ENCODE measurements around the gene CPNE5. TPM values are rescaled to one million over a fixed set of nuclear protein-coding genes. Genes with fewer than 3 reads are reported as not detected.

Gene CPNE5
- total RNA-seq = 0.31 and 0.65 TPM in 2 replicates

GRCh38 chr6:36838896-36839748 is at the start of gene CPNE5:
TSS of gene CPNE5 (minus strand) at chr6:36839444. CDS start at chr6:36839377, 67 bp downstream.
- Mint-ChIP-seq H3K4me1 (peaks cover 7% of the 10 kb centered on the region), H3K27ac (no peak within 1 kb of the TSS), H3K4me3 (peak within 1 kb of the TSS; percentile 77), H3K9me3 (no peaks in the 10 kb centered on the region), H3K27me3 (peaks cover 35% of the 10 kb centered on the region), H3K36me3 (ENCODE audit: low read depth) (no peaks in the 10 kb centered on the region)
- peak; percentile 65 for DNase-seq
- intact Hi-C loops (cut with micrococcal nuclease) = no loop called here

GRCh38 chr6:36888115-36888643 is 48.9 kb upstream of the CPNE5 start:
- intact Hi-C loops (cut with micrococcal nuclease) = loop anchor here (5.0 kb wide), 1 partner anchor 319 kb away; no protein-coding TSS in a partner anchor
- no peak overlapping the region for H3K27ac Mint-ChIP-seq
- H3K27me3 Mint-ChIP-seq = no peaks in the 10 kb centered on the region
- peaks cover 30% of the 10 kb centered on the region for H3K4me1 Mint-ChIP-seq
- H3K9me3 Mint-ChIP-seq = no peaks in the 10 kb centered on the region
- no peak for DNase-seq
- no peak overlapping the region for H3K4me3 Mint-ChIP-seq
- H3K36me3 Mint-ChIP-seq (ENCODE audit: low read depth) = peaks cover 20% of the 10 kb centered on the region

DNA sequence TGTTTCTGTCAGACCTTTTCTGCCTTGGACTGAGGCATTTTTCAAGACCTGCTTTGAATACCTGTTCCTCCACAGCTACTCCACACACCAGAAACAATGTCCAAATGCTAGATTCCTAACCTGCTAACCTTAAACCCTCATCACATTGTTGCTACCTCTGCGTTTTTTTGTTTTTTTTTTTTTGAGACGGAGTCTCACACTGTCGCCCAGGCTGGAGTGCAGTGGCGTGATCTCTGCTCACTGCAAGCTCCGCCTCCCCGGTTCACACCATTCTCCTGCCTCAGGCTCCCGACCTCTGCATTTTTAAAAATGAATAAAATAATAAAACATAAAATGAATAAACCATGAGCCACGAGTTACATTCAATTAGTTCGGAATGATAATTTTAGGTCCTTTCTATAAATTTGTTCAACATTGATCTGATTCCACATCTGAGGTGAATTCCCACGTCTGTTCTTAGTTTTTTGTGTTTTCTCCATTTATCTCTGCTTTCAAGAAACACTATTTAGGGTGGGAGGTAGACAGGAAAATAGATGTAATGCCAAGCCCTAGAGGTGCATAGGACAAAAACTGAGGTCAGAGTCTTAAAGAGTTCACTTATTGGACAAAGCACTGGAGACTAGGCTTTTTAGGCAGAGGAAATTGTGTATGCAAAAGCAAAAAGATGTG is 47.8 kb upstream of the CPNE5 start:
- Mint-ChIP-seq H3K4me3 (peak overlapping the region; percentile 89), H3K4me1 (peaks cover 28% of the 10 kb centered on the region), H3K27ac (peak overlapping the region; percentile 74), H3K36me3 (ENCODE audit: low read depth) (peaks cover 13% of the 10 kb centered on the region), H3K27me3 (no peaks in the 10 kb centered on the region), H3K9me3 (no peaks in the 10 kb centered on the region)
- no peak for DNase-seq
- intact Hi-C loops (cut with micrococcal nuclease) = loop anchor here (5.0 kb wide), 1 partner anchor 320 kb away; no protein-coding TSS in a partner anchor

DNA sequence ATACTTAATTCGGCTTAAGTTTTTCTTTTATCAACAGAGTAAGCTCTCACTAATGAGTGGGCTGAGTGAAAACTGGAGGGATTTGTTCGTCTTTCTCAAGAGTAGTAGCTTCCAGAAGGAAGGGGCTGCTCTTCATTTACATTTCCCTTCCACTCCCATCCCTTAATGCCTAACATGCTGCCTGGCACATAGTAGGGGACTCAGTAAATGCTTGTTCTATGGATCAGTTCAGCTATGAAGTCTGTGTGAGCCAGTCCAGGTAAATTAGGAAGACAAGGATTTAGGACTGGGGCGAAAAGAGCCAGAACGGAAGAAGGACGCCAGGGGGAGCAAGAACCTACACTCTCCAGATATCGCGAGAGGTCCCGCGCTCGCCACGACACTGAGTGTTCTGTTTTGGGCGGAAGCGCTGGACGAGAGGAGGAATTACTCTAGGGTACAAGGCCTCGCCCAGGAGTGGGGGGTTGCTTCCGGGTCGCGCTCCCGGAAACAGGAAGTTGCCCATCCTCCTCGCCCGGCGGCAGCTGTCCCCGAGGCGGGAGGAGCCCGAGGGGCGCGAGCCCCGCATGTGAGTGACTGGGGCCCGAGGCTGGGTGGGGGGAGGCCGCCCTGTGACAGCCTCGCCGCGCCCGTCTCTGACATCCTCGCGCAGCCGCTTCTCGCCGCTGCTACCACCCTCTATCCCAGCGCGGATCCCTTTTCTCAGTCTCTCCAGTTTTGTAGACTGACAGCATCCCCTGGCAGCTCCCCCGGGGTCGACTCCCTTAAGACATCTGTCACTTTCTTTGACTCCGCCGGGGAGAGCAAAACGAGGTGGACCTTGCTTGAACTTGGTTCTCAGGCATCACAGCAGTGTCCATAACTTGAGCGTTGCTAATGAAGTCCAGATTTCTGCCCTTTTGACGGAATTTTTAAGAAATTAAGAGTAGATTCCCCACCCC is 46.5 kb upstream of the CPNE5 start, which contains the start of gene C6orf89:
TSS of gene C6orf89 (plus strand) at position 492 of the 941 bp plus-strand sequence. CDS start 13,493 bp downstream, outside the sequence.
- Mint-ChIP-seq H3K27me3 (no peaks in the 10 kb centered on the region), H3K4me1 (peaks cover 28% of the 10 kb centered on the region), H3K27ac (peak within 1 kb of the TSS; percentile 89), H3K36me3 (ENCODE audit: low read depth) (peaks cover 8% of the 10 kb centered on the region), H3K4me3 (peak within 1 kb of the TSS; percentile 89), H3K9me3 (no peaks in the 10 kb centered on the region)
- intact Hi-C loops (cut with micrococcal nuclease) = loop anchor here (1.0 to 5.0 kb wide), 6 partner anchors 10 to 322 kb away; partner anchors contain the start of gene MTCH1
- DNase-seq = peak; percentile 99

- no peak for DNase-seq
- no peaks in the 10 kb centered on the region for H3K9me3 Mint-ChIP-seq
- H3K27ac Mint-ChIP-seq = no peak overlapping the region
- H3K4me3 Mint-ChIP-seq = no peak overlapping the region
- H3K36me3 Mint-ChIP-seq (ENCODE audit: low read depth) = peaks cover 8% of the 10 kb centered on the region
- H3K27me3 Mint-ChIP-seq = no peaks in the 10 kb centered on the region
- intact Hi-C loops (cut with micrococcal nuclease) = loop anchor here (1.0 to 5.0 kb wide), 6 partner anchors 9 to 323 kb away; partner anchors contain the start of gene MTCH1
- H3K4me1 Mint-ChIP-seq = peaks cover 26% of the 10 kb centered on the region
Observed at GRCh38 chr6:36884610-36885009, 45.4 kb upstream of the CPNE5 start.

DNA sequence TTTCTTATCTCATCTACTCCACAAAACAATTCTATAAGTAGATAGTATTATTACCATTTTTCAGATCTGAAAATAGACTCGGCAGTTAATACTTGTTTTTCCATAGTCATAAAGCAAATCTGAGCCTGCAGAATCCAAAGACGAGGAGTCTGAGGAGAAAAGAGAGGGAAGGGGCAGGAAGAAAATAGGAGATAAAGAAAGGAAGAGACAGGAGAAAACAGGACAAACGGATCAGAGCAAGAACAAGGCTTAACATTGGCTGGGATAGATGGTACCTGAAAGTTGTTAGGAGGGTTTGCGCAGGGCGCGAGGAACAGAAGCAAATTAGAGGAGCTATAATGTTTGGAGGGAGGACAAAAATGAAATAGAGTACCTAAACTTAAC is 36.0 kb upstream of the CPNE5 start:
- Mint-ChIP-seq H3K4me1 (peaks cover 34% of the 10 kb centered on the region), H3K4me3 (peak overlapping the region; percentile 99), H3K27me3 (peaks cover 3% of the 10 kb centered on the region), H3K9me3 (no peaks in the 10 kb centered on the region), H3K27ac (peak overlapping the region; percentile 98), H3K36me3 (ENCODE audit: low read depth) (peaks cover 27% of the 10 kb centered on the region)
- no peak for DNase-seq
- intact Hi-C loops (cut with micrococcal nuclease) = loop anchor here (1.0 kb wide), 2 partner anchors 10 to 37 kb away; partner anchors contain the start of gene C6orf89

DNA sequence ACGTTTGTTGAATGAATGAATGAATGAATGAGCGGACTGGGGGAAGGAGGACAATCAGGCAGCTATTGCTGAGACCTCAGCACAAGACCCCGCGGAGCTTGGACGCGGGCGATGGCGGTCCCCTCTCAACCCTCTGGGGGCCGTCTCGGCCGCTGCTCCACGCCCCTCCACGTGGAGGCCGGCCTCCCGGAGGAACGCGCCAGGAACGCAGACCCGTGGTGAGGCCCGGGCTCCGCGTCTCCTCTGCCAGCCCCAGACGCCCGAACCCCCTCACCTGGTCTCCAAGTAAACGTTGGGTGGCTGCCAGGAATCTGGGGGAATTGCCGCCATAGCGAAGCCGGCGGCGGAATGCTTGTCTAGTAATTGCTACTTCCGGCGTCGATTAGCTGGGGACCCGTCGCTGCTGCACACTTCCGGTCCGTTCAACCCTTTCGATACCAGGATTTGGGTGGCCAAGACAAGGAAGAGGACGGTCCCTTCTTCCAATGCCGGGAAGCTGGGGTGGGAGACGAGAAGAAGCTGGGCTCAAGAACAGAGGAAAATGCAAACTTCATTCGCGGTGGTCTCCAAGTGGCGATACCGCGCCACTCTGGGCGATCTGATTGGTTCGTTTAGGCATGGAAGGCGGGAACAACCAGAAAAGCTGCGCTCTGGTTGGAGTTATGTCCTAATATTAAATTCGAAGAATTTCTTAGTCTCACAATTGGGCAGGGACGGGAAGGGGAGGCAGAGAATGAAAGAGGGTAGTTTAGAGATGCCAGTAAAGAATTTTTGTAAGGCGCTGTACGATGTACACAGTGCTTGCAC is 35.4 kb upstream of the CPNE5 start, which contains the start of gene PPIL1:
TSS of gene PPIL1 (minus strand) at position 361 of the 807 bp plus-strand sequence. CDS start at position 330, 31 bp downstream.
- H3K27me3 Mint-ChIP-seq = peaks cover 3% of the 10 kb centered on the region
- peak within 1 kb of the TSS; percentile 99 for H3K4me3 Mint-ChIP-seq
- H3K9me3 Mint-ChIP-seq = no peaks in the 10 kb centered on the region
- intact Hi-C loops (cut with micrococcal nuclease) = loop anchor here (1.0 to 5.0 kb wide), 3 partner anchors 11 to 113 kb away; partner anchors contain the start of genes C6orf89 and MTCH1
- H3K27ac Mint-ChIP-seq = peak within 1 kb of the TSS; percentile 98
- H3K36me3 Mint-ChIP-seq (ENCODE audit: low read depth) = peaks cover 32% of the 10 kb centered on the region
- H3K4me1 Mint-ChIP-seq = peaks cover 38% of the 10 kb centered on the region
- peak; percentile 94 for DNase-seq

GRCh38 chr6:36873612-36874442 is 34.6 kb upstream of the CPNE5 start:
- H3K9me3 Mint-ChIP-seq = no peaks in the 10 kb centered on the region
- DNase-seq = peak; percentile 67
- peaks cover 42% of the 10 kb centered on the region for H3K4me1 Mint-ChIP-seq
- H3K27ac Mint-ChIP-seq = peak overlapping the region; percentile 98
- H3K36me3 Mint-ChIP-seq (ENCODE audit: low read depth) = peaks cover 37% of the 10 kb centered on the region
- H3K27me3 Mint-ChIP-seq = no peaks in the 10 kb centered on the region
- intact Hi-C loops (cut with micrococcal nuclease) = loop anchor here (5.0 kb wide), 1 partner anchor 113 kb away; the partner anchor contains the start of gene MTCH1
- peak overlapping the region; percentile 99 for H3K4me3 Mint-ChIP-seq

DNA sequence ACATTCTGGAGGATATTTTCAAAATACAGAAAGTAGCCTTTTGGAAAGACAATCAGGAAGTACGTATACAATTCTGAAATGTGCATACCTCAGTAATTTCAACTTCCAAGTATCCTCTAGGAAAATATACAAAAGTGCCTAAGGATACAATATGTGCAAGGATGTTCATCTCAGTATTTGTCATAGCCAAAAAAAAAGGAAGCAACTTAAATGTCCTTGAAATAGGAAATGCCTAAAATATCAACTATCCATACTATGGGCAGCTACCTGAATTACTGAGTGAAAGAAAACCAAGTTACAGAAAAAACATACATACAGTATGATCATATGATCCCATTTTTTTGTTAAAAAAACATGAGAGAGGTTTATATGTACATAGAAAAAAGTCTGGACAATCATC is 33.9 kb upstream of the CPNE5 start:
- DNase-seq = no peak
- Mint-ChIP-seq H3K4me1 (peaks cover 45% of the 10 kb centered on the region), H3K4me3 (peak overlapping the region; percentile 99), H3K27me3 (no peaks in the 10 kb centered on the region), H3K36me3 (ENCODE audit: low read depth) (peaks cover 40% of the 10 kb centered on the region), H3K9me3 (no peaks in the 10 kb centered on the region), H3K27ac (peak overlapping the region; percentile 98)
- intact Hi-C loops (cut with micrococcal nuclease) = loop anchor here (5.0 kb wide), 1 partner anchor 114 kb away; the partner anchor contains the start of gene MTCH1

DNA sequence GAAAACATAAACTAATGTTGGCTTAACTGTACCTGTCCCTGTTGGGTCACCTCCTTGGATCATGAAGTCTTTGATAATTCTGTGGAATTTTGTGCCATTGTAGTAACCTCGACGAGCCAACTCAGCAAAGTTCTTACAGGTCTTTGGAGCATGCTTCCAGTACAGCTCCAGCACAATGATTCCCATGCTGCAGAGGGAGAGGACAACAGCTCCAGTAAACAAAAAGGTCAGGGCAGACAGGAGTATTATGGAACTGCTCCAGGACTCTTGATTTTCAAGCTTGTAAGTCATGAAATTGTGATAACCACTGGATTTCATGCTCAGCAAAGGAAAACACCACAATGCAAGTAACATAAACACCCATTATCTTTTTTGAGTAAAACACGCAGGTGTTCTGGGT is 32.4 kb upstream of the CPNE5 start:
- Mint-ChIP-seq H3K4me3 (peak overlapping the region; percentile 9), H3K4me1 (peaks cover 56% of the 10 kb centered on the region), H3K27ac (no peak overlapping the region)

DNA sequence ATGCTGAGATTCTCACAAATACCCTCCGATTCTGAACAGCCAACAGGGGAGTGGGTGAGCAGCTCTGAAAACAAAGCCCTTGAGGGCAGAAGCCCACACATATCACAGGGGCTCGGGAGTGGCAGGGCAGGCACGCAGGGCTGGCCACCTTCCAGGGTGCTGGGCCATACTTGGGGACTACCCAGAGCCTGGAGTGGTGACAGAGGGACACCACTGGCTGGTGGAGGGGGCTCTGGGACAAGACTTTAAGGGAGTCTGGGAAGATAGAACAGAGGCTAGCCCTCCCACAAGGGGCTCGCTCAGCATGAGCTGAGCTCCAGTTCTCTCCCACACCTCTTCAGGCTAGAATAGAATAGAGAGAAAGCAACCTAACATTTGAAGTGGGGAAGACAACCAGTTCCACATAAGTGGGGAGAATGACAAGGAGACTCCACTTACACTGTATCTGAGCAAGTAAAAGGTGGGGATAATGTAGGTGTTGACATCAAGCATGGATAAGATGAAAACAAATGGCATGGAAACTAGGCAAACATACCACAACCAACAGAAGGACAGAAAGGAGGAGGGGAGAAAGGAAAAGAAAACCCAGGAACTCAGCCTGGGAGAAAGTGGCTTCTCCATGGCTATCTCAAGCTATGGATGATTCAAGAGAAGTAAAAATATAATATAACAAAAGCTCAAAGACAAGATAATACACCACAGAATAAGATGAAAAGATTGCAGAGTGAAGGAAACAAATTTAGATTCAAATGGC is 28.4 kb upstream of the CPNE5 start:
- Mint-ChIP-seq H3K4me3 (no peak overlapping the region), H3K9me3 (no peaks in the 10 kb centered on the region), H3K4me1 (peaks cover 68% of the 10 kb centered on the region), H3K27ac (peak overlapping the region; percentile 18), H3K36me3 (ENCODE audit: low read depth) (peaks cover 61% of the 10 kb centered on the region), H3K27me3 (no peaks in the 10 kb centered on the region)
- intact Hi-C loops (cut with micrococcal nuclease) = no loop called here
- DNase-seq = no peak

More for the DNA sequence above, 32.4 kb upstream of the CPNE5 start:
- intact Hi-C loops (cut with micrococcal nuclease) = loop anchor here (5.0 kb wide), 1 partner anchor 116 kb away; the partner anchor contains the start of gene MTCH1
- DNase-seq = no peak
- H3K9me3 Mint-ChIP-seq = no peaks in the 10 kb centered on the region
- H3K36me3 Mint-ChIP-seq (ENCODE audit: low read depth) = peaks cover 49% of the 10 kb centered on the region
- H3K27me3 Mint-ChIP-seq = no peaks in the 10 kb centered on the region

Measured in activated CD4-positive, alpha-beta T cell treated with anti-CD3 and anti-CD28 coated beads, Interleukin-2, amount 10 ng/mL, durations not matched to agents 24 days and 14 days (primary cell).